Thoracic aorta (tissue), 2 donors: ENCODE measurements around the gene ASTN2. TPM values are rescaled to one million over a fixed set of nuclear protein-coding genes. Genes with fewer than 3 reads are reported as not detected.

Experiments
- ATAC-seq: fragments of 150-250 bp; one replicate; pipeline ENCODE4 v1.8.0; 2017; ENCODE audit warnings: low read depth; ENCODE audit not compliant: insufficient number of reproducible peaks, low FRiP score
- DNase-seq: peaks from one replicate; pipeline ENCODE4 v3.0.0-alpha.2; 2020; ENCODE audit warnings: low spot score
- H3K27ac ChIP-seq, 2 donors: fragments of 200-600 bp; sonication (generic); 1 replicate in 1 of 2; 2 replicates in 1 of 2; pipeline ENCODE4 v1.5.1; 2016; ENCODE audit warnings: mild to moderate bottlenecking in 2 of 2, moderate library complexity in 2 of 2
- H3K27me3 ChIP-seq: fragments of 200-600 bp; sonication (generic); replicated peaks from 2 replicates; pipeline ENCODE4 v1.6.0; 2016; ENCODE audit warnings: mild to moderate bottlenecking; ENCODE audit not compliant: insufficient read depth
- H3K36me3 ChIP-seq: fragments of 200-600 bp; sonication (generic); one replicate; pipeline ENCODE4 v1.5.1; 2016
- H3K4me1 ChIP-seq, 2 donors: fragments of 200-600 bp; sonication (generic); 1 replicate in 1 of 2; 2 replicates in 1 of 2; pipeline versions ENCODE4 v1.5.1 to v1.6.0; 2016; ENCODE audit warnings: low read depth in 2 of 2, mild to moderate bottlenecking in 1 of 2; ENCODE audit not compliant: control insufficient read depth in 1 of 2
- H3K4me3 ChIP-seq: fragments of 200-600 bp; sonication (generic); 2 replicates; pipeline ENCODE4 v1.5.1; 2016; ENCODE audit warnings: mild to moderate bottlenecking
- H3K9me3 ChIP-seq: fragments of 200-600 bp; sonication (generic); 2 replicates; pipeline ENCODE4 v1.5.1; 2016
- total RNA-seq, 2 donors: library from RNA; depleted of rRNA; stranded (reverse); fragments of >200 nt; gene quantifications; one replicate each; pipeline versions ENCODE4 v1.1.0 to v1.2.3, GENCODE V29; 2016
- TF ChIP-seq, protein P1 (sequence below): fragments of 200-600 bp; sonication (generic); IDR thresholded peaks from one replicate; pipeline ENCODE4 v1.5.1; 2019; ENCODE audit warnings: antibody characterized with exemption

ASTN2 gene
- total RNA-seq, 2 donors from 2014 or later: 6.8 to 7.1 TPM

- Histone ChIP-seq H3K36me3 (no peaks in the 10 kb centered on the region), H3K9me3 (no peaks in the 10 kb centered on the region), H3K27ac (no peak overlapping the region), H3K4me3 (no peak overlapping the region), H3K4me1 (peaks cover 0 to 4% of the 10 kb centered on the region in 2 donors), H3K27me3 (no peaks in the 10 kb centered on the region)
- DNase-seq (no peak), ATAC-seq (no peak)
- TF ChIP-seq, protein P1, sequence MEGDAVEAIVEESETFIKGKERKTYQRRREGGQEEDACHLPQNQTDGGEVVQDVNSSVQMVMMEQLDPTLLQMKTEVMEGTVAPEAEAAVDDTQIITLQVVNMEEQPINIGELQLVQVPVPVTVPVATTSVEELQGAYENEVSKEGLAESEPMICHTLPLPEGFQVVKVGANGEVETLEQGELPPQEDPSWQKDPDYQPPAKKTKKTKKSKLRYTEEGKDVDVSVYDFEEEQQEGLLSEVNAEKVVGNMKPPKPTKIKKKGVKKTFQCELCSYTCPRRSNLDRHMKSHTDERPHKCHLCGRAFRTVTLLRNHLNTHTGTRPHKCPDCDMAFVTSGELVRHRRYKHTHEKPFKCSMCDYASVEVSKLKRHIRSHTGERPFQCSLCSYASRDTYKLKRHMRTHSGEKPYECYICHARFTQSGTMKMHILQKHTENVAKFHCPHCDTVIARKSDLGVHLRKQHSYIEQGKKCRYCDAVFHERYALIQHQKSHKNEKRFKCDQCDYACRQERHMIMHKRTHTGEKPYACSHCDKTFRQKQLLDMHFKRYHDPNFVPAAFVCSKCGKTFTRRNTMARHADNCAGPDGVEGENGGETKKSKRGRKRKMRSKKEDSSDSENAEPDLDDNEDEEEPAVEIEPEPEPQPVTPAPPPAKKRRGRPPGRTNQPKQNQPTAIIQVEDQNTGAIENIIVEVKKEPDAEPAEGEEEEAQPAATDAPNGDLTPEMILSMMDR: no peak
Observed at GRCh38 chr9:116627433-116627832, 787.4 kb downstream of the ASTN2 start.

DNA sequence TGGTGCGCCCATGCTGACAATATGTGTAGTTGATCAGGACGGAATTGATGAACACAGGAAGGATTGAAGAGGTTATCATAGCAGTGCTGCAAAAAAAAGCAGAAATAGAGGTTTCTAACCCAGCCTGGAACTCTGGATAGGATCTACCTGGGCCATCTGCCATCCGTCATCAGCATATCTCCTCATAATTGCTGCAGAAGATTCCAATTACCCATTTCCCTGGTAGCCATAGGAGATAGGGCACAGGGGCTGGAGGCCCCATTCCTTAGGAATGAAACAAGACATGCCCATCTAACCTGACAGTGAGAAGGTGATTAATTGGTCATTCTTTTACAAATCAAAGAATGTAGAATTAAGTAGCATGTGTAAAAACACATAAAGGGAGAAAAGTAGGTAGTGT, 788.1 kb downstream of the ASTN2 start:
- no peak for ATAC-seq
- H3K36me3 ChIP-seq: no peaks in the 10 kb centered on the region

GRCh38 chr9:116623715-116624114, 791.1 kb downstream of the ASTN2 start:
- ATAC-seq (no peak), DNase-seq (no peak)
- Histone ChIP-seq H3K4me3 (no peak overlapping the region), H3K9me3 (no peaks in the 10 kb centered on the region), H3K4me1 (peaks cover 0 to 4% of the 10 kb centered on the region in 2 donors), H3K36me3 (no peaks in the 10 kb centered on the region), H3K27me3 (no peaks in the 10 kb centered on the region), H3K27ac (no peak overlapping the region)
- TF ChIP-seq, protein P1: no peak

More for the DNA sequence above, 788.1 kb downstream of the ASTN2 start:
- no peak overlapping the region for H3K27ac ChIP-seq
- H3K4me3 ChIP-seq: no peak overlapping the region
- H3K27me3 ChIP-seq: no peaks in the 10 kb centered on the region
- H3K4me1 ChIP-seq: peaks cover 0 to 4% of the 10 kb centered on the region in 2 donors
- TF ChIP-seq, protein P1: no peak
- no peak for DNase-seq
- no peaks in the 10 kb centered on the region for H3K9me3 ChIP-seq

DNA sequence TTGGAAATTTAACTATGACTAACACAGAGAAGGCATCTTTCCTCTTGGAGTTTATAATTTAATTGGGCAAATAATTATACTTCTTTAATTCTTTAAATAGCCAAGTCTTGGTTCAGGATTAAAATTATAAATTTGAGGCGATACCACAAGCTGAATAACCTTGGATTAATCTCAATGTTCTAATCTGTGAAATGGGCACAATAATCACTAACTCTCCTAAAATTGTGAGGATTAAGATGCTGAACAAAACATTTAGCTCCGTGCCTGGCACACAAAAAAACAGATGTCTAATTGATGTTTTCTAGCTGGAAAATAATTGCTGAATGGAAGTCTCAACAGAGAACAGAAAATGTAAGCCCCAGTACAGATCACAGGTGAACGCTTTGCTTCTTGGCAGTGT, 797.5 kb downstream of the ASTN2 start:
- TF ChIP-seq, protein P1: no peak
- Histone ChIP-seq H3K9me3 (no peaks in the 10 kb centered on the region), H3K36me3 (no peaks in the 10 kb centered on the region), H3K27ac (no peak overlapping the region), H3K4me3 (no peak overlapping the region), H3K27me3 (no peaks in the 10 kb centered on the region), H3K4me1 (no peaks in the 10 kb centered on the region)
- DNase-seq (no peak), ATAC-seq (no peak)

DNA sequence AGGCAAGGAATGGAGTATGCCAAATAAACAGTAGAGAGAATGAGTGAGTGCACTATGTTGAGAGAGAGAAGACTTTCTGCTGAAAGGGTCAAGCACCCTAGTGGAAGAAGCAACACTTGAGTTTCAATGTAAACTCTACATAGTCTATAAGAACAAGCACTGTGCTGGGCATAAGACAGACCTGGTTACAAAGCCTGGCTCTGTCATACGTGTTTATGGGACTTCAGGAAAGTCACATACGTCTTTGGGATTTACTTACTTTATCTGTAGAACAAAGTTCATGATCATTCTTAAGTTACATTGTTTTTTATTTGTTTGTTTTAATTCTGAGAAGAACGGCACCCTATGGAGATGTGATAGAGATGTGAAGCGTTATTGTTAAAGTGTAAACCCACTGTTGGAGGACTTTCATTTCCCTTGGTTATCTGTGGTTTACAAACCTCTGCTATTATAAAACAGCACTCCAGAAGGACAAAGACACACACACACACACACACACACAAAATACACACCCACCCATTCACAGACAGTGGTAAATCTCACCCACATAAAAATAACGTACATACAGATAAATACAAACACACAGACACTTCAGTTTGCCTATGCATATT, 798.4 kb downstream of the ASTN2 start:
- TF ChIP-seq, protein P1: no peak
- H3K4me1 ChIP-seq: no peaks in the 10 kb centered on the region
- no peak overlapping the region for H3K27ac ChIP-seq
- H3K36me3 ChIP-seq: no peaks in the 10 kb centered on the region
- no peaks in the 10 kb centered on the region for H3K27me3 ChIP-seq
- ATAC-seq (no peak), DNase-seq (no peak)
- H3K4me3 ChIP-seq: no peak overlapping the region
- no peaks in the 10 kb centered on the region for H3K9me3 ChIP-seq
